HG03095 (cell line): Measurements from ENCODE around the gene DMWD.

Source experiments
- ATAC-seq: cut with Tn5 transposase; IDR thresholded peaks from one replicate; pipeline ENCODE4 v1.9.1; 2021; ENCODE audit warnings: moderate library complexity; ENCODE audit not compliant: unreplicated experiment

Gene DMWD

DNA sequence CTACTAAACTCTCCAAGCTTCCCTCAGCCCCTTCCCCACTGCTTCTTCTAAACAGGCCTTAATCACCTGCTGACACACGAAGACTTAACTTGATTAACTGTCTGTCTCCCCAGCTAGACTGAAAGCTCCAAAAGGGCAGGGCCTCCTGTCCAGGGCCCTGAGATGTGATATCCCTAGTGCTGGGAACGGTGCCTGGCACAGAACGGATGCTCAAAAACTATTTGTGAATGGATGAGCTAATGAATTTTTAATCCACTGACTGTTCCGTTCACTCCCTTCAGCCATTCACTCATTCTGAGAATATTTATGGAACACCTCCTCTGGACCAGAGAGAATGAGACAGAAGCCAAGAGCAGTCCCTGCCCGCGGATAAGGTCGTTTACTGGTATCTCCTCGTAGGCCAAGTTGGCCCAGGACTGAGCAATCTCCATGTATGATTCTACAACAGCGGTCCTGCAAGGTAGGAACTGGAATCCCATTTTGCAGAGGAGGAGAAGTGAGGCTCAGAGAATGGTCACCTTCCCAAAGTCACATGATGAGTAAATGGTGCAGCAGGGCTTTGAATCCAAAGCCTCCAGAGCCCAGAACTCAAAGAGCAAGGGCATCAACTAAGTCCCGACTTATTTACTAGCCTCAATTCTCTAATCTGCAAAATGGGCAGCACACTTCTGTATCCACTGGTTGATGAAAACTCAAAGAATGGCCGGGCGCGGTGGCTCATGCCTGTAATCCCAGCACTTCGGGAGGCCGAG, 3.4 kb downstream of the DMWD start:
- no peak for ATAC-seq

DNA sequence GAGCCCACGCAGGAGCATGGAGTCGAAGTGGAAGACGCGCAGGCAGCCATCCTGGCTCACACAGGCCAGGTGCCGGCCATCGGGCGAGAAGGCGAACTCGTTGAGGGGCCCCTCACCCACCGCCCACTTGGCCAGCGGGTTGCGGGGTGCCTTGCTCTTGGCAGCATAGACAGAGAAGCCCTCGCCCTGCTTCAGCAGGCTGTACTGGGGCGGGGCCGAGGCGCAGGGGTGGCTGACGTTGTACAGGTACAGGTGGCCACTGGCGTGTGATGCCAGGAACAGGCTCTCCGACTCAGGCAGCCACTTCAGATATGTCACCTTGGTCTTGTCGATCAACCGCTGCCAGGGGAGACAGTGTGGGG, 6.1 kb downstream of the DMWD start:
- no peak for ATAC-seq

GRCh38 chr19:45785781-45786532, 6.7 kb downstream of the DMWD start:
- no peak for ATAC-seq

GRCh38 chr19:45785097-45785496, 7.5 kb downstream of the DMWD start:
- ATAC-seq: no peak

DNA sequence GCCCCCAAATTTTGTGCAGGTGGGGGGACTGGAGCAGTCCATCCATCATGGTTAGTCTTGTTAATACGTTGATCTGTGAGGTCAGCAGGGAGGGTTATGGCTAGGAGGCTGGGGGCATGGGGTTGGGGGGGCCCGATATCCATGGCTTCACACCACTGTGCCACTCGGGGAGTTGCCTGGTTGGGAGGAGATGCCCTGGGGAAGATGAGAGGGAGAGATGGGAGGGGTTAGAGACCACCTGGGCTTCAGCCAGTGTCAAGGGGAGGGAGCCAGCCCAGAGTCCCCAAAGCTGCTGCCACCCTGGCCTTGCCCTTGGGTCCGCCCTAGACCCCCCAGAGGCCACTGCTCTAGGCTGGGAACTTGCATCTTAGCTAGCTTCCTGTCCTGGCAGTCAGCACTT, 8.5 kb downstream of the DMWD start:
- no peak for ATAC-seq

DNA sequence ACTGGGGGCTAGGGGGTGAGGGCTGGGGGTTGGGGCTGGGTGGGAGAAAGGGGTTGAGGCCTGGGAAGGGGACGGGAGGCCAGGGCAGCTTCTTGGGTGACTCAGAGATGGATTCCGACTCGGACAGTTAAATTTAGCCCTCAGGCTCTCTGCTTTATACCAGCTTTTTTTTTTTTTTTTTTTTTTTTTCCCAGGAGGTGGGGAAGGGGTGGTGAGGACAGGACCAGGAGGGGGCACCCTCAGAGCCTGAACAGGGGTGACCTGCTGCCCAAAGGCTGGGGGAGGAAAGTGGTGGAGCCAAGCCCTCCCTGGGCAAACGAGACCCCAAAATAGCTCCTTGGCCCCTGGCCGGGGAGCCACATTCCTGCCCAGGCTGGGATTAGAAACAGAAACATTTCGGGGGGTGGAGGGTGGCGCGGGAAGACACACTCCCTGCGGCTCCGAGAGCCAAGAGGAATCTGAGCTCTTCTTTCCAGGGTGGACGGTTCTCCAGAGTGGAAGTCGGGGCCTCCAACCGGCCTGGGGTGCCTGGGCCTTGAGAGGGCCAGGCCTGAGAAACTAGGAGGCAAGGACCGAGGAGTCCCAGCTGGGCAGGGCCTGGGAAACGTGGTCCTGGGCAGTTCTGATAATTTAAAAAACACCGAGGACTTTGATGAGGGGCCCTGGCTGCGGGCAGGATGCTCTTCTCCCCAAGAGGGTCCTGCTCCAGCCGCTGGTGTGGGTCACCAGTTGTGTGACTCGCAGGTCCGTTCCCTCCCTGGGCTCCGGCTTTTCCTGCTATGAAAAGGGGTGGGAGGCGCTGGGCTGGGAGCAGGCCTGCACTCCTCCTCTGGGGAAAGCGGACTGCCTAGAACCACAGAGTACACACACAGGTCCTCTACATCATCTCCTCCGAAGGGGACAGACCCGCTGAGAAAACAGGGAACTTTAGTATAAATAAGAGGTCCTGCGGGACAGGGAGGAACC, 9.5 kb downstream of the DMWD start:
- ATAC-seq: no peak

- ATAC-seq: no peak
Measured at GRCh38 chr19:45782162-45782691, 10.4 kb downstream of the DMWD start, which contains the start of gene DMPK. DMPK (minus strand) TSS chr19:45782490; CDS start chr19:45782352, 138 bp downstream.

DNA sequence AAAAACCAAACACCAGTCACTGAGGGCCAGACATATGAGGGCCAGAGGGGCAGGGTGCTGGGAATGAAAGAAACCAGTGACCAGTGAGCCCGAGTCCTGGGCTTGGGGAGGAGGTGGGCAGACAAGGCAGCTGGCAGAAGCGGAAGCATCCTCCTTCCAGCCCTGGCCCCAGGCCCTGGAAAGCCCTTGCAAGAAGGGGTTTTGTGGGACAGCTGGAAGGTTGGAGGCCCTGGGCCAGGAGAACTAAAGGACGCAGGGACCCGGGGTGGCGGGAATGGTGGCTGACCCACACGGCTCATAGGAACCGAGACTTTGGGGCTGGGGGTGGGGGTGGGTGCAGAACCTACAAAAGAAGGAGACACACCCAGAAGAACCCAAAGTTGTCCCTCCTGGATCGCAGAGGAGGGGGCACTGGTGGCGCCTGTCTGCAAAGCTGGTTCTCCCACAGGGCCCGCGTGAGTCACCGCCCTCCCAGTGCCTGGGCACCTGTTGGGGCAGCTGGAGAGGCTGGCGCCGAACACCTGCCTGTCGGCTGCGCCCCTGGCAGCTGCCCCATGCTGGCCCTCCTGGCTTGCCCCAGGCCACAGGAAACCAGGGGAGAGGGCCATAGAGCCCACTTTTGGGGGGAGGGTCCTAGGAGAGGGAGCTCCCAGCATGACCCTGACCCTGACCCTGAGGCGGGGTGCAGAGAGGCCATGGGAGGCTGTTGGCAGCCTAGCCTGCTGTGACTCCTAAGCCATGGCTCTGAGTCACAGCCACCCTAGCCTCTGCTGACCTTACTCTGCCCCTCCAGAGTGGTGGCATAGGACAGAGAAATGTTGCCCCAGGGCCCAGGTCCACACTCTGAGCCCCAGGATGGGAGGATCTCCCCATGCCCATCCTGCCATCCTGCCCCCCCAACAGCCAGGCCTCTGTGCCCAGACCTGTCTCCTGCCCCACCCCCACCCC, 11.2 kb downstream of the DMWD start:
- no peak for ATAC-seq

GRCh38 chr19:45780448-45781213, 12.0 kb downstream of the DMWD start:
- ATAC-seq: no peak

DNA sequence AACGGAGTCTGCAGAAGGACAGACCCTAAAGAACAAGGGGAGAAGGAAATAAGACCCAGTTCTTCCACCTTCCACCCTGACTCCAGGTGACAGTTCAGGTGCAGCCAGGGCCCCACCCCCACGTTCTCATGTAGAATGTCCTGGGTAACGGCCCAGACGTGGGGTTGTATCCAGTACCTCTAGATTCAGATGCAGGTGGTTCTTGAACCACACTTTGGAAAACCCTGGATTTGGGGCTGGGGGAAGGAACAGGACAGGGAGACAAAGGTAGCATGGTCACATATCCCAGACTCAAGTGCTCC, 12.5 kb downstream of the DMWD start:
- no peak for ATAC-seq

DNA sequence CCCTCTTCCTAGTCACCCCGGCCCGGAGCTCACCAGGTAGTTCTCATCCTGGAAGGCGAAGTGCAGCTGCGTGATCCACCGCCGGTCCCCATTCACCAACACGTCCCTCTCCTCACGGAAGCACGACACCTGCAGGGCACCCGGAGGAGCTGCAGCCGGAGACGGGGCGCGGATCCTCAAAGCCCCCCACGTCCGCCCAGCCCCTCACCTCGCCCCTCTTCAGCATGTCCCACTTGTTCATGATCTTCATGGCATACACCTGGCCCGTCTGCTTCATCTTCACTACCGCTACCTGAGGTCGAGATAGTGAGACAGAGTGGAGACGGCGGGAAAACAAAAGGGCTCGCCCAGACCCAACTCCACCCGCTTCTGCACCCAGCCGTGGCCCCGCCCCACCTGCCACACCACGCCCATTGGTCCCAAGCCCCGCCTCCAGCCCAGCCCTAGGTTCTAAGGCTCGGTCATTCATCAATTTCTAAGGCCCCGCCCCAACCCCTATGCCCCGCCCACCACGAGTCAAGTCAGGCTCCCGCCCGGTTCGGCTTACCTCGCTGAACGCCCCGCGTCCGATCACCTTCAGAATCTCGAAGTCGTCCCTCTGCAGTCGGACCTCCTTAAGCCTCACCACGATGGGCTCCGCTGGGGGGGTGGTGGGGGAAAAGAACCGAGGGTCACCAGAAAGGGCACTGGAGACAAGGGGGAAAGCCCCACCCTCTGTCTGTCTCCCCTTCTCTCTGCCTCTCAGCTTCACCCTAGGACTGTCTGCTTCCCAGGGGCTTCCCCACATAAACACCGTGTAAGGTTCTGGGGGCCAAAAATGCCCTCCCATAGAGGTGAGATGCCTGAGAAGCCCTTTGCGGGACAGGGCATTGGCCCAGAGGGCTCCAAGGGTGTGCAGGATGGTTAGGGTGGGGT, 13.2 kb downstream of the DMWD start:
- ATAC-seq: peak; percentile 62

GRCh38 chr19:45778010-45778661, 14.5 kb downstream of the DMWD start:
- no peak for ATAC-seq

DNA sequence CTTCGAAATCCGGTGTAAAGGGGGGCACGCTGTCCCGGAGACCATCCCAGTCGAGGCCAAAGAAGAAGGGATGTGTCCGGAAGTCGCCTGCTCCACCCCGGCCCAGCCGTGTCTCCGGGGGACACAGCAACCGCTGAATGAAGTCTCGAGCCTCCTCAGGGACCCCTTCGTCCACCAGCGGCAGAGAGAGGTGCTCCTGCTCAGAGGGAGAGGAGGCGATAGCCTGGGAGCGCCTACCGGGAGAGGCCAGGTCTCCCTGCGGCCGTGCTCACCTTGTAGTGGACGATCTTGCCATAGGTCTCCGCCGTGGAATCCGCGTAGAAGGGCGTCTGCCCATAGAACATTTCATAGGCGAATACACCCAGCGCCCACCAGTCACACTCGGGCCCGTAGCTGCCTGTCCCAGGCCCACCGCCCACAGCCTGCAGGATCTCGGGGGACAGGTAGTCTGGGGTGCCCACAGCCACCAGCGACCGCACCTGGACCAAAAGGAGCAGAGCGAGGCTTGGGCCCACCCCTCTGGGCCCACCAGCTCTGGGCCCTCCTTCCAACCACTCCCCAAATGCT, 15.2 kb downstream of the DMWD start:
- ATAC-seq: no peak

DNA sequence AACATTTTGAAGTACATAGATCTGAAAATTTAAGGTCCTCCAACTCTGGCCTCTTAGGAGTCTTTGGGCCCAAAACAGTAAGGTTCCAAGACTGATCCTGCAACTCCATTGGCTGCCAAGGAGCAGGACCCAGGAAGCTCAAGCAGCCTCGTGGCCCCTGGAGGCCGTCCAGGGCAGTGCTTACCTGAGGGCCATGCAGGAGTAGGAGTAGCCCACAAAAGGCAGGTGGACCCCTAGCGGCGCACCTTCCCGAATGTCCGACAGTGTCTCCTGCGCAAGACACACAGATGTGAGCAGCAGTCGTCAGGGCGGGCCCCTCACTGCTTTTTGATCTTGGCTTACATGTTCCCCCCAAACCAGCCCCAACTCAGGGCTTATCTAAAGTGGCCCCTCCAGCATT, 17.9 kb downstream of the DMWD start:
- ATAC-seq: no peak

DNA sequence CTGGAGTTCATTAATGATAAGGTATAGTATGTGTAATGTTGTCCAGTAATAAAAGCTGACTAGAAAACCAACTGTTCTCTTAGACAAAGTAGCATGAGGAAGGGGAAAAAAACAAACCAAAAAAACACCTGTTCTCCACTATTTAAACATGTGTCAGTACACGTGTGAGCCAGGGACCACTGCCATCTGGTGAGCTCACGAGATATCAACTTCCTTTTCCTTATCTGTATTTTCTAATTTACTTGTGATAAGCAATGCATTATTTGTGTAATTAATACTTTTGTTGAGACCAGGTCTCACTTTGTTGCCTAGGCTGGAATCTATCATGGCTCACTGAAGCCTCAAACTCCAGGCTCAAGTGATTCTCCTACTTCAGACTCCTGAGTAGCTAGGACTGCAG, 19.3 kb downstream of the DMWD start:
- ATAC-seq: no peak

- ATAC-seq: no peak
Measured at GRCh38 chr19:45772912-45773311, 19.7 kb downstream of the DMWD start.

- no peak for ATAC-seq
Measured at GRCh38 chr19:45772130-45772840, 20.4 kb downstream of the DMWD start.
